Stimulated activated CD4-positive, alpha-beta T cell treated with anti-CD3 and anti-CD28 coated beads, Interleukin-12 subunit alpha, Interleukin-12 subunit beta, amount 100 ng/mL, for 4 hours (primary cell): ENCODE data around the gene HSPB6.
A peak's percentile ranks its signal among the peaks of the same experiment; 100 is the strongest.

Source experiments
- DNase-seq: peaks from one replicate; pipeline ENCODE4 v3.0.0-alpha.2; 2020

HSPB6 gene

DNA sequence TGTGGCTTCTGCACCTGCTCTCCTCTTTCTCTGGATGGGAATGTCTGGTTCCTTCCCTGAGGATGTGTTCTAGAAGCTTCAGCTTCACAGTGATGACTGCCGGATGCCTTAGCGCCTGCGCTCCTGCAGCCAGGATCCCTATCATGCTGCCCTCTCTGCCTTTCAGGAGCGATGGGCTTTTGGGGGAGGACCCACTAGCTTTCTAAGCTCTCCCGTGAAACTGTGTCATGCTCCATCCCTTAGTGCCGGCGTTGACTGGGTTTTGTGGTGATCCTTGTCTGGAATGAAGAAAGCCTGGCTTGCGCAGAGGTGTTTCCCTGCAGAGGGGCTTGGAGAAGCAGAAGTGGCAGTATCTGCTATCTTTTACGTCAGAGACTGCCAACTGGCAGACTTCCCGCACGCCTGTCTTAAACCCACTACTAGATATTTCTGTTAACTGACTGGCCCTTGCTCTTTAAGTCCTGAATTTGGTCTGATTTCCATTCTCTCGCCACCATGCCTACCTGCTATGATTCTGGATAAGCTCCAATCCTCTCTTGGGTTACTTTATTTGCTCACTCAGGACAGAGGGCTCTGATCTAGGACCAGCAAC is 42.8 kb downstream of the HSPB6 start:
- DNase-seq: no peak

DNA sequence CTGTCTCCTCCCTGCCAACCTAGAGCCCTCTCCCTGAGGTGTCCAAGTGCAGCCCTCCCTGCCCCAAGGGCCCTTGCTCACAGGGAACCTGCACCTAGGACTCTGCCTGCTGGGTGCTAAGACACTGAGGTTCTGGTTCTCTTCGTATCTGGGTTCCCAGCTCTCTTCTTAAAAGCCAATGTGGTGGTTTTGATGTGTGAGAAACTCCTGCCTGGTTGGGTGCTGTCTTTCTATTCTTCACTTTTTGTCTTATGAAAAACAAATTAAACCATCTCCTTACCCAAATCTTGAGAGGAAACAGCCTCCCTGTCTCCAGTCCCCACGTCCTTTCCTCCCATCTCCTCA is 43.4 kb downstream of the HSPB6 start:
- no peak for DNase-seq

DNA sequence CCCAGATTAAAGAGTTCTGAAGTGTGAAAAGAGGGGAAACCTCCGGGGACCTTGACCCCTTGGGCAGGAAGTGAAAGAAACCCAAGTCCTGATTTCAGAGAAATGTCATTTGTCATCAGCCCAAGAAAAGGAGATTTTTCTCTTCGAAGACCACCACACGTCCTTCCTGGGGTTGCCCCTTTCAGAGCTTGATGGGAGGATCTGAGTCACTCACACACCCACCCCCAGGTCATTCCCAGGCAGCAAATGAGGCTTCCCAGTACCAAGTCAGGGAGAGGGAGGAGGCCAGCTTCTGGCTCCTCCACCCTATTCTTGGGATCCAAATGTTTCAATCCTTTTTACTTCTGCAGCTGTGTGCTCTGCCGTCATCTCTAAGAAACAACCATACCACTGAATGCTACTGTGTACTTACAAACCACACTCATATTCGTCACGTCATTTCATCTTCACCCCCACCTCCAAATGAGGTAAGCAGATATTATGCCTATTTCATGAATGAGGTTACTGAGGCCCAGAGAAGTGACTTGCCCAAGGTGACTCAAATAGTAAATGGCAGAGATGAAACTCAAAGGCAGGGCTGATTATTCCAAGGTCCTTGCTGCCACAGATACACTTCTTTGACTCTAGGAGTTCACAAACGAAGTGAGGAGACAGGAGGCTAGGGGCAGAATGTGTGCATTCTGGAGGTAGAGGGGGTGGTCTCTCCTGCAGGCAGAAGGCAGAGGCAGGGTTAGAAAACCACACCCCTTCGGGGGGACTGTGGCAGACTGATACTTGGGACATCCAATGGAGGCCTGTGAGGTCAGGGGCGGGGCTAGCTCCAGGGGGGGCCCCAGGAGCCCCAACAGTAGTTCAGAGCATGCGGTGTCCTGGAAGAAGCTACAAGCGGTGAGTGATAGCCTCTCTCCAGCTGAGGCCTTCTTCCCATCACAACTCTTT is 44.0 kb downstream of the HSPB6 start:
- DNase-seq: peak; percentile 61

DNA sequence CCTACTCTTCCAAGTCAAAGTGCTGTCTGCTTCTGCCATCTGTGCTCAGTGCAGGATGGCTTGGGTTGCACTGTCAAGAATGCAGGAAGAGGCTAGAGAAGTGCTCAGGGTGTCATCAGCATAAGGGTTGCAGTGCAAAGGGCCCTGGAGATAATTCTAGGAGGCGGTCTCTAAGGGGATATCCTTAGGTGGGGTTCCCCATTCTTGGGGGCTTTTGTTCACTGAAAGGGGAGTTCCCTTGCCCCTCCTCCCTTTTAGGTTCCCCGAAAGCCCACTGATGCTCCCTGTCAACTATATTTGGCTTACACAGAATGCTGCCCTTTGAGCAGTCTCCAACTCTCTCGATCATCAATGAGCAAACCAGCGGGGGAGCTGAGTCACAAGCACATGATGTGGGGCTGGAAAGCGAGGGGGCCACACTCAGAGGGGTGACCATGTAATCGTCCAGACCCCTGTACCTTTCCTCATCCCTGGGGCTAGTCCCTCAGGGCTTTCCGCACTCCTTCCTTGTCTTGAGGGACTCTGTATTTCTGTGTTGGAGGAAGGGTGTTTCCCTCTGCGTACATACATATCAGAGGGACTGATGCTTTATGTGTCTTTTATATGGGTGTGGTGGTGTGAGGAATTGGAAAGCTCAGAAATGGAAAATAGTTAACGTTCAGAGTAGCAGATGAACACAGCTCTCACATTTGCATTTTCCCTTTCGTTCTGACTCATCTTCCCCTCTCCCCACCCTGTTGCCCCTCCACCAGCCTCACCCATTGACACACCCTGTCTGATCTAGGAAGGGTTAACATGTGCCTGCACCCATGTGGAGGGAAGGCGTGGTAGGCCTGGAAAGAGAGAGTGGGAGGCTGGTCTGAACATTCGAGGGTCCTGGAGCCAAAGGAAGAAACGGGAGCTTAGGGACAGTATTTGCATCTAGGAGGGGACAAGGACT is 45.8 kb downstream of the HSPB6 start:
- DNase-seq: peak; percentile 55

DNA sequence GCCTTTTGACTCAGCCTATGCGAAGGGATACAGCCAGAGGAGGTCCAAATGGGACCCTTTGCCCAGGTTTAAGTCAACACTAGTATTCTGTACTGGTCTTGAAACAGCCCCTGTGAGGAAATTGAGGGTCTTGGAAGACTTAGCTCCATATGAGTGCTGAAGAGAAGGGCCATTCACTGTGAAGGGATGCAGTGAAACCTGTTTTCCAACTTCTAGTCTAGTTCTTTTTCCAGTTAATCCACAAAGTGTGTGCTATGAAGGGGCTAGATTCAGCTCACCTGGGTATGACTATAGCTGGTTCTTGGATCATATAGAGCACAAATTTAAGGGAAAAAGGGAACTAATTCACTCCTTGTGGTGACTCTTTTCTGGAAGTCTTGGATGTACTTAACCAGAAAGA is 48.4 kb downstream of the HSPB6 start:
- no peak for DNase-seq
